SK-N-SH (cell line): Measurements from ENCODE around the gene ZDBF2. TPM values are rescaled to one million over a fixed set of nuclear protein-coding genes. Genes with fewer than 3 reads are reported as not detected.

ENCODE experiments used
- CTCF ChIA-PET: fragments of 300-600, 350-600 bp; formaldehyde crosslinking; extraction: SDS; loops from one replicate; lab custom pipeline; 2021; lab: Yijun Ruan, JAX
- POLR2A ChIA-PET: fragments of 350-600 bp; sonication (Branson Sonifier 250); formaldehyde crosslinking; extraction: SDS; loops from one replicate; lab custom pipeline; 2020; ENCODE audit warnings: antibody characterized with exemption, inconsistent platforms; lab: Yijun Ruan, JAX
- DNase-seq: peaks from one replicate; pipeline ENCODE4 v3.0.0; 2012
- H2AFZ ChIP-seq: fragments of 200-600 bp; sonication (generic); 2 replicates; pipeline ENCODE4 v1.8.1; 2016; ENCODE audit warnings: antibody characterized with exemption, mild to moderate bottlenecking, low read depth
- H3F3A ChIP-seq: fragments of 200-600 bp; sonication (generic); replicated peaks from 2 replicates; pipeline ENCODE3; 2016; ENCODE audit warnings: antibody characterized with exemption, mild to moderate bottlenecking; ENCODE audit not compliant: insufficient read depth
- H3K27ac ChIP-seq, 2 experiments: fragments of 200-500 bp in 1 of 2; fragments of 200-600 bp in 1 of 2; sonication (Bioruptor generic) in 1 of 2; sonication (generic), shearing (Covaris generic) in 1 of 2; 2 replicates each; pipeline versions ENCODE4 v1.5.1 to v1.6.1; 2014 to 2016; ENCODE audit warnings: low read depth in 2 of 2, inconsistent platforms in 1 of 2, low read length in 1 of 2, mild to moderate bottlenecking in 1 of 2, mixed read lengths in 1 of 2
- H3K27me3 ChIP-seq: fragments of 200-600 bp; sonication (generic), shearing (Covaris generic); 2 replicates; pipeline ENCODE4 v1.6.1; 2016; ENCODE audit warnings: mixed run types; ENCODE audit not compliant: insufficient read depth
- H3K36me3 ChIP-seq, 2 experiments: fragments of 200-500 bp in 1 of 2; fragments of 200-600 bp in 1 of 2; sonication (Bioruptor generic) in 1 of 2; sonication (generic) in 1 of 2; replicated peaks in 1 of 2; 2 replicates each; pipeline versions ENCODE3 to v1.5.1; 2014 to 2016; ENCODE audit warnings: low read length in 1 of 2, mild to moderate bottlenecking in 1 of 2; ENCODE audit not compliant: insufficient read depth in 2 of 2, control insufficient read depth in 1 of 2
- H3K4me1 ChIP-seq, 2 experiments: fragments of 200-500 bp in 1 of 2; fragments of 200-600 bp in 1 of 2; sonication (Bioruptor generic) in 1 of 2; sonication (generic), shearing (Covaris generic) in 1 of 2; 2 replicates each; pipeline versions ENCODE4 v1.5.1 to v1.6.1; 2014 to 2016; ENCODE audit warnings: low read depth in 1 of 2, low read length in 1 of 2, mixed run types in 1 of 2; ENCODE audit not compliant: insufficient read depth in 2 of 2, control insufficient read depth in 1 of 2
- H3K4me2 ChIP-seq: fragments of 200-600 bp; sonication (generic), shearing (Covaris generic); 2 replicates; pipeline ENCODE4 v1.6.1; 2017; ENCODE audit warnings: mixed run types
- H3K4me3 ChIP-seq, 2 experiments: fragments of 200-500 bp in 1 of 2; fragments of 200-600 bp in 1 of 2; sonication (Bioruptor generic) in 1 of 2; sonication (generic), shearing (Covaris generic) in 1 of 2; 2 replicates each; pipeline versions ENCODE4 v1.5.1 to v1.8.1; 2014 to 2016; ENCODE audit warnings: low read depth in 2 of 2, inconsistent platforms in 1 of 2, low read length in 1 of 2, mild to moderate bottlenecking in 1 of 2, mixed read lengths in 1 of 2, moderate library complexity in 1 of 2
- H3K79me2 ChIP-seq: fragments of 200-600 bp; sonication (generic); 2 replicates; pipeline ENCODE4 v1.8.1; 2017; ENCODE audit warnings: mild to moderate bottlenecking; ENCODE audit not compliant: insufficient read depth
- H3K9ac ChIP-seq: fragments of 200-600 bp; sonication (generic); 2 replicates; pipeline ENCODE4 v1.6.1; 2017; ENCODE audit warnings: mixed run types
- H3K9me2 ChIP-seq: fragments of 200-600 bp; sonication (generic); 2 replicates; pipeline ENCODE4 v1.6.1; 2017; ENCODE audit warnings: mixed run types
- H3K9me3 ChIP-seq: fragments of 200-600 bp; sonication (generic); 2 replicates; pipeline ENCODE4 v1.6.1; 2017; ENCODE audit warnings: mixed run types, mild to moderate bottlenecking, moderate library complexity
- H4K20me1 ChIP-seq: fragments of 200-600 bp; sonication (generic); 2 replicates; pipeline ENCODE4 v1.6.1; 2017; ENCODE audit warnings: mild to moderate bottlenecking, mixed run types; ENCODE audit not compliant: insufficient read depth
- ELF1 ChIP-seq: IDR thresholded peaks from 2 replicates; pipeline ENCODE4 v1.4.0; 2012
- EZH2phosphoT487 ChIP-seq: fragments of 200-600 bp; sonication (generic); IDR thresholded peaks from 2 replicates; pipeline ENCODE4 v1.6.1; 2017; ENCODE audit warnings: low read depth, mixed run types, mild to moderate bottlenecking, antibody characterized with exemption, moderate library complexity, borderline replicate concordance
- FOXM1 ChIP-seq: IDR thresholded peaks from 2 replicates; pipeline ENCODE4 v1.4.0; 2012; ENCODE audit warnings: low read depth, mild to moderate bottlenecking
- GABPA ChIP-seq: IDR thresholded peaks from 2 replicates; pipeline ENCODE4 v1.4.0; 2012; ENCODE audit warnings: low read depth, mild to moderate bottlenecking
- JUND ChIP-seq: IDR thresholded peaks from 2 replicates; pipeline ENCODE4 v1.4.0; 2012
- MXI1 ChIP-seq: IDR thresholded peaks from 2 replicates; pipeline ENCODE4 v1.6.1; 2012; ENCODE audit warnings: mild to moderate bottlenecking, low read depth, low read length, improper control_type of control experiment
- PBX3 ChIP-seq: IDR thresholded peaks from 2 replicates; pipeline ENCODE4; 2012
- RFX5 ChIP-seq: IDR thresholded peaks from 2 replicates; pipeline ENCODE4 v1.6.1; 2012; ENCODE audit warnings: mild to moderate bottlenecking, improper control_type of control experiment, low read length
- SIN3A ChIP-seq: IDR thresholded peaks from 2 replicates; pipeline ENCODE4 v1.6.1; 2012; ENCODE audit warnings: low read depth, mild to moderate bottlenecking, low read length, moderate library complexity, borderline replicate concordance
- SMC3 ChIP-seq: IDR thresholded peaks from 2 replicates; pipeline ENCODE4 v1.6.1; 2012; ENCODE audit warnings: low read depth, low read length, improper control_type of control experiment
- TCF12 ChIP-seq: IDR thresholded peaks from 2 replicates; pipeline ENCODE4 v1.4.0; 2012
- YY1 ChIP-seq: IDR thresholded peaks from 2 replicates; pipeline ENCODE4 v1.4.0; 2012; ENCODE audit warnings: low read depth, mild to moderate bottlenecking
- WGBS: methylation state at CpG from one replicate; pipeline ENCODE4 v1.1.6; 2017; ENCODE audit warnings: low lambda C conversion rate; 5-methylcytosine and 5-hydroxymethylcytosine counted together
- polyA plus RNA-seq, 3 experiments: library from polyadenylated mRNA; depleted of rRNA; stranded (reverse); fragments of >200 nt; gene quantifications; 2 replicates each; pipeline ENCODE4 v1.2.3, GENCODE V29; 2012
- TF ChIP-seq, protein P1 (sequence below): IDR thresholded peaks from 2 replicates; pipeline ENCODE4 v1.4.0; 2012; ENCODE audit warnings: low read depth
- TF ChIP-seq, protein P2 (sequence below): IDR thresholded peaks from 2 replicates; pipeline ENCODE4 v1.4.0; 2012; ENCODE audit warnings: low read depth, borderline replicate concordance

The ZDBF2 gene
- polyA plus RNA-seq, 1 of the 3 experiments (the other 2 are of a cell fraction) = 1.4 TPM

GRCh38 chr2:206231669-206232286, 42.7 kb upstream of the ZDBF2 start:
- Histone ChIP-seq H4K20me1 (no peaks in the 10 kb centered on the region), H3K9me3 (no peaks in the 10 kb centered on the region), H3K9ac (no peak overlapping the region), H3K36me3 (no peaks in the 10 kb centered on the region), H3K4me3 (no peak overlapping the region)
- CTCF ChIA-PET = interaction anchor here (1.6 to 2.0 kb wide), 2 partner anchors 23 to 28 kb away, joined by 3 to 7 read pairs; no protein-coding TSS in a partner anchor
- TF ChIP-seq RFX5 = no peak
- no peak for TF ChIP-seq SIN3A
- TF ChIP-seq, protein P1, sequence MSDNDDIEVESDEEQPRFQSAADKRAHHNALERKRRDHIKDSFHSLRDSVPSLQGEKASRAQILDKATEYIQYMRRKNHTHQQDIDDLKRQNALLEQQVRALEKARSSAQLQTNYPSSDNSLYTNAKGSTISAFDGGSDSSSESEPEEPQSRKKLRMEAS = no peak
- TF ChIP-seq PBX3 = no peak
- TF ChIP-seq, protein P2, sequence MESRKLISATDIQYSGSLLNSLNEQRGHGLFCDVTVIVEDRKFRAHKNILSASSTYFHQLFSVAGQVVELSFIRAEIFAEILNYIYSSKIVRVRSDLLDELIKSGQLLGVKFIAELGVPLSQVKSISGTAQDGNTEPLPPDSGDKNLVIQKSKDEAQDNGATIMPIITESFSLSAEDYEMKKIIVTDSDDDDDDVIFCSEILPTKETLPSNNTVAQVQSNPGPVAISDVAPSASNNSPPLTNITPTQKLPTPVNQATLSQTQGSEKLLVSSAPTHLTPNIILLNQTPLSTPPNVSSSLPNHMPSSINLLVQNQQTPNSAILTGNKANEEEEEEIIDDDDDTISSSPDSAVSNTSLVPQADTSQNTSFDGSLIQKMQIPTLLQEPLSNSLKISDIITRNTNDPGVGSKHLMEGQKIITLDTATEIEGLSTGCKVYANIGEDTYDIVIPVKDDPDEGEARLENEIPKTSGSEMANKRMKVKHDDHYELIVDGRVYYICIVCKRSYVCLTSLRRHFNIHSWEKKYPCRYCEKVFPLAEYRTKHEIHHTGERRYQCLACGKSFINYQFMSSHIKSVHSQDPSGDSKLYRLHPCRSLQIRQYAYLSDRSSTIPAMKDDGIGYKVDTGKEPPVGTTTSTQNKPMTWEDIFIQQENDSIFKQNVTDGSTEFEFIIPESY = no peak
- no peak for TF ChIP-seq SMC3
- no peak for TF ChIP-seq EZH2phosphoT487
- no peak for TF ChIP-seq FOXM1
- TF ChIP-seq ELF1 = no peak
- no peak for TF ChIP-seq YY1
- TF ChIP-seq MXI1 = no peak
- TF ChIP-seq GABPA = no peak
- no peak for TF ChIP-seq JUND
- no peak for TF ChIP-seq TCF12
- TF ChIP-seq, all 33 proteins: peak for 0
- H3K9me2 ChIP-seq = no peaks in the 10 kb centered on the region
- H2AFZ ChIP-seq = no peak overlapping the region
- no peaks in the 10 kb centered on the region for H3K27me3 ChIP-seq
- no peaks in the 10 kb centered on the region for H3F3A ChIP-seq
- H3K79me2 ChIP-seq = no peaks in the 10 kb centered on the region
- POLR2A ChIA-PET = interaction anchor here (1.0 kb wide), 1 partner anchor 10 kb away, joined by 4 read pairs; no protein-coding TSS in a partner anchor
- no peak overlapping the region for H3K4me2 ChIP-seq
- H3K4me1 ChIP-seq = peaks cover 4 to 7% of the 10 kb centered on the region in 2 experiments; a peak in 2 of 4 replicates
- no peak overlapping the region for H3K27ac ChIP-seq
- no peak for DNase-seq
- 95% methylated on average over 4 of the region's 6 CpGs for WGBS
